Measurements from ENCODE around the gene CD80.
"Not testable (repeated sequence)": the region's sequence is repeated elsewhere in the genome, so short reads cannot be mapped to it uniquely, and the experiment has no call there.

The CD80 gene

DNA sequence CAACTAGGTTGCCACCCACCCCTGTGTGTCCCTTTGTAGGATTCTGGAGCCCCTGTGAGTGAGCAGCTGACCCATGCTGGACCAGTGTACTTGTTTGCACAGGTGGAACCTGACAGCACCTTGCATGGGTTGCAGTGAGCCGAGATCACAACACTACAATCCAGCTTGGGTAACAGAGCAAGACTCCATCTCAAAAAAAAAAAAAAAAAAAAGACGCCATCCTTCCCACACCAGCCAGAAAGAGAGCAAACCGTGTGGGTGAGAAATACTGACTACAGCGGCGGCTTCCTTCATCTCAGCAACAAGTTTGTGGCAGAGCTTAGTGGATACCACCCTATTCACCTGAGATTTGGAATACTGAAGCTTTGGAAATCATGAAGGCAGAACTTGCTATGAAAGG lies 746 bp upstream of the CD80 start:
- H3K36me3 Mint-ChIP-seq: no peaks in the 10 kb centered on the region
- H3K9me3 Mint-ChIP-seq: no peaks in the 10 kb centered on the region
- H3K4me1 Mint-ChIP-seq: peaks cover 9% of the 10 kb centered on the region
- H3K27ac Mint-ChIP-seq: no peak overlapping the region
- H3K4me3 Mint-ChIP-seq: no peak overlapping the region
- no peaks in the 10 kb centered on the region for H3K27me3 Mint-ChIP-seq

GRCh38 chr3:119558626-119559317 lies 642 bp downstream of the CD80 start:
- H3K27me3 Mint-ChIP-seq: no peaks in the 10 kb centered on the region
- no peak overlapping the region for H3K4me3 Mint-ChIP-seq
- H3K4me1 Mint-ChIP-seq: peaks cover 9% of the 10 kb centered on the region
- H3K9me3 Mint-ChIP-seq: no peaks in the 10 kb centered on the region
- H3K36me3 Mint-ChIP-seq: no peaks in the 10 kb centered on the region
- H3K27ac Mint-ChIP-seq: no peak overlapping the region

DNA sequence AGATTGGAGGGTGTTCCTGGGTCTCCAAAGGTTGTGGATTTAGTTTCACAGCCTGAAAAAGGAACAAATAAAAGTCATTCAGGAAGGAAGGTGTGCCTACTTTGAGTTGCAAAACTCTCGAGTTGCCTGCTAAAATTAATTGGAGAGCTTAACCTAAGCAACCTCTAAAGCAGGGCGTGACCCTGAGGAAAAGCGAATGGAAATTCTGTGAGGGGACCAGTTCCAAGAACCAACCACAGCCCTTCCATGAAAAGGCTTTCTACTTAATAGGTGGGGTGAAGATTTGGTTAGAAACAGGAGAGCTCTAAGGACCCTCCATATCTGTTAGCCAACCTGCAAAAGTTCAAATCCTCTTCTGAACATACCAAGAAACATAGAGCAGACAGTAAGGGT lies 1.5 kb downstream of the CD80 start:
- no peak overlapping the region for H3K4me3 Mint-ChIP-seq
- no peaks in the 10 kb centered on the region for H3K9me3 Mint-ChIP-seq
- H3K4me1 Mint-ChIP-seq: peaks cover 9% of the 10 kb centered on the region
- no peaks in the 10 kb centered on the region for H3K36me3 Mint-ChIP-seq
- no peaks in the 10 kb centered on the region for H3K27me3 Mint-ChIP-seq
- no peak overlapping the region for H3K27ac Mint-ChIP-seq

DNA sequence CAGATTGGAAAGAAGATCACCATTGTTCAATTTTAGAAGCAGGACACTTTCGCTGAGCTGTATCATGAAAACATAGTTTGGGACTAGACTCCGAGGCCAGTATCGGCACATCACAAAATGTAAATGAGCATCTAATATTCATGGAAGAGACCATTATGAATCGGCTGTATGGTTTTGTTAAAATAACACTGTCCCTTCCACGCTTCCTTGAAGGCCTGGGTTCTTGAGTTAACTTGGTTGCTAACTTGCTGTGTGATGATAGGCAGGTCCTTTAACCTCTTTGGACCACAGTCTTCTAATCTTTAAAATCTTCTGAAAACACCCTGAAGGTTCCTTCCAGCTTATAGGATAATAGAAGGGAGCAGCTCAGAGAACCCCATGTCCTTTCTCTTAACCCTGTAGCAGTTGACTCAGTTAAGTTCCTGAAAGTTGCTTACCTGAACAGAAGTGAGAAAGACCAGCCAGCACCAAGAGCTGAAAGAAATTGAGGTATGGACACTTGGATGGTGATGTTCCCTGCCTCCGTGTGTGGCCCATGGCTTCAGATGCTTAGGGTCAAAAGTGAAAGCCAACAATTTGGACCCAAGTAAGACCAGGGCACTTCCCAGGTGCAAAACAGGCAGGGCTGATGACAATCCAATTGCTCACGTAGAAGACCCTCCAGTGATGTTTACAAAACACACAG lies 2.1 kb downstream of the CD80 start:
- no peak overlapping the region for H3K4me3 Mint-ChIP-seq
- no peak overlapping the region for H3K27ac Mint-ChIP-seq
- H3K36me3 Mint-ChIP-seq: no peaks in the 10 kb centered on the region
- peaks cover 9% of the 10 kb centered on the region for H3K4me1 Mint-ChIP-seq
- H3K9me3 Mint-ChIP-seq: no peaks in the 10 kb centered on the region
- no peaks in the 10 kb centered on the region for H3K27me3 Mint-ChIP-seq

DNA sequence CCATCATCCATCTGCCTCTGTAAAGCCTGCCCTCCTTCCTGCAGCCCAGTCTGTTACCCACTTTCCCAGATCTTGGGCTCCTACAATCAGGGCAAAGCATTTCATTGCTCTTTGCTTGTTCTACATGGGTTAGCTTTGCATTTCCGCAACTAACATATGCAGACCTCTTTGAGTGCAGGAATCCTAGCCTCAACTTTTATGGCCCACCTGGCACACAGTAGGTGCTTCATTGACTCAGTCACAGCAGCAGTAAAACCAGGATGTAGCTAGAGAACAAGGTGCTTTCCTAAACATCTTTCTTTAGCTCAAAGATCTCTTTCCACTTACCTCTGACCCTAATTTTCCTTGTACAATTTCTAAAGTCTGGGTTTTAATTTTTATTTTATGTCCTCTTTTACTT lies 3.5 kb downstream of the CD80 start:
- no peaks in the 10 kb centered on the region for H3K9me3 Mint-ChIP-seq
- no peaks in the 10 kb centered on the region for H3K36me3 Mint-ChIP-seq
- no peak overlapping the region for H3K27ac Mint-ChIP-seq
- H3K27me3 Mint-ChIP-seq: no peaks in the 10 kb centered on the region
- peaks cover 9% of the 10 kb centered on the region for H3K4me1 Mint-ChIP-seq
- H3K4me3 Mint-ChIP-seq: no peak overlapping the region

DNA sequence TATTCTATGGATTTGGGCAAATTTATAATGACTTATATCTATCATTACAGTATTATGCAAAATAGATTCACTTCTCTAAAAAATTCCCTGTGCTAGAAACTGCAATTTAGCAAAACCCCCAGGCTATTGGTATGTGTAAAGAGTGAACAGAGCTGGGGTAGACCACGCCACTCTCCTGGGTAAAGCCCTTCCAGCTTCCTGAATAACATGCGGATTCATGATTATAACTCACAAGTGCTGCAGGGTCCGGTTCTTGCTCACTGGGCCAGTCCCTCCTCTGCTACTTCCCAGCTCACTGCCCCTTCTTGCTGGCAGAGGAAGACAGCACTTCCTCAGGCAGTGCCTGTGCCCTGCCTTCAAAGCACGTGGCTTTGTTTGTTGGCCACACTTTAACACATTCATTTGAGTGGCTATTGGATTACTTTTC lies 4.1 kb downstream of the CD80 start:
- Mint-ChIP-seq H3K27me3 (no peaks in the 10 kb centered on the region), H3K36me3 (no peaks in the 10 kb centered on the region), H3K4me3 (no peak overlapping the region), H3K27ac (no peak overlapping the region), H3K4me1 (peaks cover 9% of the 10 kb centered on the region), H3K9me3 (no peaks in the 10 kb centered on the region)

GRCh38 chr3:119553823-119554415 lies 5.5 kb downstream of the CD80 start:
- H3K27ac Mint-ChIP-seq: no peak overlapping the region
- peaks cover 4% of the 10 kb centered on the region for H3K4me1 Mint-ChIP-seq
- H3K4me3 Mint-ChIP-seq: no peak overlapping the region
- H3K9me3 Mint-ChIP-seq: no peaks in the 10 kb centered on the region
- no peaks in the 10 kb centered on the region for H3K36me3 Mint-ChIP-seq
- H3K27me3 Mint-ChIP-seq: no peaks in the 10 kb centered on the region

DNA sequence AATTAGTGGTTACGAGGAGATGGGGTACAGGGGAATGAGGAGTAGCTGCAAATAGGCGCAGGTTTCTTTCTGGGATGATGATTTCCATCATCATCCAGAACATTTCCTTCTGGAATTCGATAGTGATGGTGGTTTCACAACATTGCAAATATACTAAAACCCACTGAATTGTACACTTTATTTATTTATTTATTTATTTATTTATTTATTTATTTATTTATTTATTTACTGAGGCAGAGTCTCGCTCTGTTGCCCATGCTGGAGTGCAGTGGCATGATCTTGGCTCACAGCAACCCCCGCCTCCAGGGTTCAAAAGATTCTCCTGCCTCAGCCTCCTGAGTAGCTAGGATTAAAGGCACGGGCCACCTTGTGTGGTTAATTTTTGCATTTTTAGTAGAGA lies 6.5 kb downstream of the CD80 start:
- H3K9me3 Mint-ChIP-seq, H3K27ac Mint-ChIP-seq, H3K4me3 Mint-ChIP-seq, H3K4me1 Mint-ChIP-seq, H3K36me3 Mint-ChIP-seq, H3K27me3 Mint-ChIP-seq: not testable (repeated sequence)

DNA sequence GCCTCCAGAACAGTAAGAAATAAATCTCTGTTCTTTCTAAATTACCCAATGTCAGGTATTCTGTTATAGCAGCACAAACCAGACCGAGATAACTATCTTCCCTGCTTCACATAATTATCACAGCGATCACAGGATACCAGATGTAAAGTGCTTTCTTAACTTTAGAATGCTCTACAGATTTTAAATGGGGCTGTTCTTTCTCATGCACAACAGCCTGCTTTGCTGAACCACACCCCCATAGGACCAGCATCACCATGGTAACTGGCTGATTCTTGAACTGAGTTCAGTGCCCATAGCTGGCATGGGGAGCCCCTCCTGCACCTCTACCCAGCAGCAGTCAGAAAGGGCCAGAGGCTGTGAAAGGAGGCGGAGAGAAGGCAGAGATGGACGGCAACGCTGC lies 7.8 kb downstream of the CD80 start:
- Mint-ChIP-seq H3K4me3 (no peak overlapping the region), H3K36me3 (no peaks in the 10 kb centered on the region), H3K4me1 (no peaks in the 10 kb centered on the region), H3K27me3 (no peaks in the 10 kb centered on the region), H3K27ac (no peak overlapping the region), H3K9me3 (no peaks in the 10 kb centered on the region)

- no peak overlapping the region for H3K4me3 Mint-ChIP-seq
- no peaks in the 10 kb centered on the region for H3K36me3 Mint-ChIP-seq
- no peak overlapping the region for H3K27ac Mint-ChIP-seq
- H3K9me3 Mint-ChIP-seq: no peaks in the 10 kb centered on the region
- H3K27me3 Mint-ChIP-seq: no peaks in the 10 kb centered on the region
- no peaks in the 10 kb centered on the region for H3K4me1 Mint-ChIP-seq
These were observed 9.1 kb downstream of the CD80 start for GRCh38 chr3:119550192-119550910.

- H3K4me3 Mint-ChIP-seq: no peak overlapping the region
- no peaks in the 10 kb centered on the region for H3K27me3 Mint-ChIP-seq
- H3K36me3 Mint-ChIP-seq: no peaks in the 10 kb centered on the region
- H3K27ac Mint-ChIP-seq: no peak overlapping the region
- H3K9me3 Mint-ChIP-seq: no peaks in the 10 kb centered on the region
- H3K4me1 Mint-ChIP-seq: no peaks in the 10 kb centered on the region
These were observed 11.1 kb downstream of the CD80 start for GRCh38 chr3:119548341-119548740.

GRCh38 chr3:119547227-119547626 lies 12.2 kb downstream of the CD80 start:
- Mint-ChIP-seq H3K36me3 (no peaks in the 10 kb centered on the region), H3K9me3 (no peaks in the 10 kb centered on the region), H3K4me3 (no peak overlapping the region)

DNA sequence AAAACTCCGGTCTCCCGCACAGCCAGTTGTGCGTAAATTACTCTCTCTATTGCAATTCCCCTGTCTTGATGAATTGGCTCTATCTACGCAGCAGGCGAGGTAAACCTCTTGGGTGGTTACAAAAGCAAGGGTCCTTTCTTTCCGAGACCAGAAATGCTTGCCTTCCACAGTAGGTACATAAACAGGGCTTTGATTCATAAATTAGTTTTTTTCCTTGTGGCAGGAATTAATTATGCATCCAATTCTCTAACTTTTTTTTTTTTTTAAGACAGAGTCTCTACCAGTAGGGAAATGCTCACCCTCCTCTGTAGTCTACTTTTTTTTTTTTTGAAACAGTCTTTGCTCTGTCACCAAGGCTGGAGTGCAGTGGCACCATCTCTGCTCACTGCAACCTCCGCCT lies 16.3 kb downstream of the CD80 start:
- Mint-ChIP-seq H3K9me3 (no peaks in the 10 kb centered on the region), H3K4me3 (no peak overlapping the region), H3K4me1 (no peaks in the 10 kb centered on the region), H3K36me3 (no peaks in the 10 kb centered on the region), H3K27ac (no peak overlapping the region), H3K27me3 (no peaks in the 10 kb centered on the region)

More at GRCh38 chr3:119547227-119547626, 12.2 kb downstream of the CD80 start:
- Mint-ChIP-seq H3K4me1 (no peaks in the 10 kb centered on the region), H3K27ac (no peak overlapping the region), H3K27me3 (no peaks in the 10 kb centered on the region)

GRCh38 chr3:119542168-119542767 lies 17.1 kb downstream of the CD80 start:
- H3K36me3 Mint-ChIP-seq: no peaks in the 10 kb centered on the region
- H3K27ac Mint-ChIP-seq: no peak overlapping the region
- H3K27me3 Mint-ChIP-seq: no peaks in the 10 kb centered on the region
- no peak overlapping the region for H3K4me3 Mint-ChIP-seq
- no peaks in the 10 kb centered on the region for H3K9me3 Mint-ChIP-seq
- H3K4me1 Mint-ChIP-seq: no peaks in the 10 kb centered on the region

- no peak overlapping the region for H3K4me3 Mint-ChIP-seq
- H3K36me3 Mint-ChIP-seq: no peaks in the 10 kb centered on the region
- no peaks in the 10 kb centered on the region for H3K4me1 Mint-ChIP-seq
- H3K27me3 Mint-ChIP-seq: no peaks in the 10 kb centered on the region
- H3K27ac Mint-ChIP-seq: no peak overlapping the region
- no peaks in the 10 kb centered on the region for H3K9me3 Mint-ChIP-seq
These were observed 17.9 kb downstream of the CD80 start for GRCh38 chr3:119541547-119541946.

- no peaks in the 10 kb centered on the region for H3K4me1 Mint-ChIP-seq
- H3K27me3 Mint-ChIP-seq: no peaks in the 10 kb centered on the region
- no peaks in the 10 kb centered on the region for H3K36me3 Mint-ChIP-seq
- H3K9me3 Mint-ChIP-seq: no peaks in the 10 kb centered on the region
- no peak overlapping the region for H3K4me3 Mint-ChIP-seq
- no peak overlapping the region for H3K27ac Mint-ChIP-seq
These were observed 20.6 kb downstream of the CD80 start for GRCh38 chr3:119538772-119539171.

All from activated naive CD4-positive, alpha-beta T cell treated with anti-CD3 and anti-CD28 coated beads, Interleukin-2, amount 50 U/mL, for 24 hours (primary cell).